Muscle layer of colon (tissue), 2 donors: ENCODE results near the gene NPM1.
"Not testable (repeated sequence)": the region's sequence is repeated elsewhere in the genome, so short reads cannot be mapped to it uniquely, and the experiment has no call there.

ENCODE experiments used
- H3K27ac ChIP-seq: one replicate; pipeline ENCODE4 v1.7.0; 2013; ENCODE audit warnings: low read depth, mild to moderate bottlenecking, low read length, moderate library complexity
- H3K27me3 ChIP-seq, 2 donors: one replicate each; pipeline ENCODE4 v1.7.0; 2013; ENCODE audit warnings: low read length in 2 of 2, mild to moderate bottlenecking in 2 of 2; ENCODE audit not compliant: insufficient read depth in 2 of 2, control insufficient read depth in 1 of 2
- H3K36me3 ChIP-seq: one replicate; pipeline ENCODE4 v1.7.0; 2013; ENCODE audit warnings: mild to moderate bottlenecking, low read length; ENCODE audit not compliant: insufficient read depth
- H3K4me1 ChIP-seq: one replicate; pipeline ENCODE4 v1.7.0; 2013; ENCODE audit warnings: mild to moderate bottlenecking, low read length; ENCODE audit not compliant: insufficient read depth
- H3K4me3 ChIP-seq, 2 donors: one replicate each; pipeline ENCODE4 v1.7.0; 2013; ENCODE audit warnings: low read length in 2 of 2, low read depth in 1 of 2, mild to moderate bottlenecking in 1 of 2, moderate library complexity in 1 of 2
- H3K9ac ChIP-seq: one replicate; pipeline ENCODE4 v1.7.0; 2013; ENCODE audit warnings: low read length
- H3K9me3 ChIP-seq: one replicate; pipeline ENCODE4 v1.7.0; 2013; ENCODE audit warnings: mild to moderate bottlenecking, low read length
- donor health status: abdominal sarcoma.
- donor health status: Adenocarcinoma of cecum.

The NPM1 gene, protein sequence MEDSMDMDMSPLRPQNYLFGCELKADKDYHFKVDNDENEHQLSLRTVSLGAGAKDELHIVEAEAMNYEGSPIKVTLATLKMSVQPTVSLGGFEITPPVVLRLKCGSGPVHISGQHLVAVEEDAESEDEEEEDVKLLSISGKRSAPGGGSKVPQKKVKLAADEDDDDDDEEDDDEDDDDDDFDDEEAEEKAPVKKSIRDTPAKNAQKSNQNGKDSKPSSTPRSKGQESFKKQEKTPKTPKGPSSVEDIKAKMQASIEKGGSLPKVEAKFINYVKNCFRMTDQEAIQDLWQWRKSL

DNA sequence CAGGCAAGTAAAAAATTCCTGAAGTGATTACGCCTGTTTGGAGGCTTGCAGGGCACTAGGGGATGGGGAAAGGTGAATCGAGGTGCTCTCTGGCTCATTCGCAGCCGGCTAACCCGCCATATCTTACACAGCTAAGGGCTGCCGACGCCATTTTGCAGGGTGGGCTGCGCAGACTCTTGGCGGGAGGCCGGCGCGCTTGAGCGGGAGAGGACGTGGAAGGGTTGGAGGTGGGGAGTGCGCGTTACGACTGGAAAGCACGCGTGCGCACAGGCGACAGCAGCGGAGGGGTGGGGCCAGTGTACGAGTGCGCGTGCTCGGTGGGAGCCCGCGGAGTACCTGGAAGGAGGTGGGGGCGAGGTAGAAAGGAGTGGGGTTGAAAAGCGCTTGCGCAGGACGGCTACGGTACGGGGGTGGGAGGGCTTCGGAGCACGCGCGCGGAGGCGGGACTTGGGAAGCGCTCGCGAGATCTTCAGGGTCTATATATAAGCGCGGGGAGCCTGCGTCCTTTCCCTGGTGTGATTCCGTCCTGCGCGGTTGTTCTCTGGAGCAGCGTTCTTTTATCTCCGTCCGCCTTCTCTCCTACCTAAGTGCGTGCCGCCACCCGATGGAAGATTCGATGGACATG lies at the start of gene NPM1:
Gene NPM1, plus strand, starts transcription at position 505 of the 625 bp plus-strand sequence. Its CDS starts 100 bp downstream, at position 605.
- peak within 1 kb of the TSS; percentile 71 for H3K27ac ChIP-seq
- H3K27me3 ChIP-seq: no peaks in the 10 kb centered on the region
- H3K9ac ChIP-seq: peak within 1 kb of the TSS; percentile 85
- no peaks in the 10 kb centered on the region for H3K9me3 ChIP-seq
- H3K36me3 ChIP-seq: peaks cover 11% of the 10 kb centered on the region
- H3K4me3 ChIP-seq: peak within 1 kb of the TSS; percentile 47 to 94
- H3K4me1 ChIP-seq: peaks cover 13% of the 10 kb centered on the region

DNA sequence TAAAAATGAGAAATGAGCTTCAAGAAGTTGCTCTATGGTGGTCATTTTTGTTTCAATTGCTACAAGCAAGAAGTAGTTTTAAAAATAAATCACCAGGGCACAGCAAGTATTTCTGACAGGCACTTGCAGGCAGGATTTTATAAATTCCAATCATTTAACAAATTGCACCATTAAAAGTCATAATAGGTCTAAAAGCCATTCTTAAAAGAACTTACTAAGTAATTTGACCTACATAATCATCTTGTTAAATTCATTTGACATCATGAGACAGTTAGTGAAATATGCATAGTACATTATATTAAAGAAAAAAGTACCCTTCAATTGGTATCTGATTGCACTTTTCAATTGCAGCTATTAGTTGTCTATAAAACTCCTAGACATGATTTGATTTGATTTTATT lies 47.6 kb upstream of the NPM1 start:
- H3K9ac ChIP-seq: no peak overlapping the region
- H3K27me3 ChIP-seq: peaks cover 3 to 9% of the 10 kb centered on the region in 2 donors

DNA sequence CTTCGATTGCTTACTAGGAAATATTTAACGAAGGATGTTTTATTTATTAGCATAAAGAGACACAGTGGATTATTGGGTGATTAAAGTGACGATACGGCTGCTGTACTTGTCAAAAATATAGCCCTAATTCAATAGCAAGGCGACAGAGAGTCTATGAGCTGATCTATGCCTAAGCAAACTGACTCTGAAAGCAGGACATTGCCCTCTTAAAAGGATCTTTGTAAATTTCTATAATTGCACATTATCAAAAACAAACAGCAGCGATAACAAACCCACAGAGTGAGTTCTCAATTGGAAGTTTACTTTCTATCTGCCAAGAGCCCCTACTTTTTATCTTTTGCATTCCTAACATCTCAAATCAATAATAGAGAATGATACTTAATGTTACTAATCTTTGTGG lies 47.2 kb upstream of the NPM1 start:
- Histone ChIP-seq H3K27ac (no peak overlapping the region), H3K4me3 (no peak overlapping the region), H3K4me1 (peaks cover 6% of the 10 kb centered on the region), H3K9me3 (no peaks in the 10 kb centered on the region), H3K27me3 (peaks cover 3 to 5% of the 10 kb centered on the region in 2 donors), H3K9ac (no peak overlapping the region), H3K36me3 (no peaks in the 10 kb centered on the region)

More for the DNA sequence above, 47.6 kb upstream of the NPM1 start:
- peaks cover 6% of the 10 kb centered on the region for H3K4me1 ChIP-seq
- no peaks in the 10 kb centered on the region for H3K9me3 ChIP-seq
- no peaks in the 10 kb centered on the region for H3K36me3 ChIP-seq
- H3K27ac ChIP-seq: no peak overlapping the region
- no peak overlapping the region for H3K4me3 ChIP-seq

DNA sequence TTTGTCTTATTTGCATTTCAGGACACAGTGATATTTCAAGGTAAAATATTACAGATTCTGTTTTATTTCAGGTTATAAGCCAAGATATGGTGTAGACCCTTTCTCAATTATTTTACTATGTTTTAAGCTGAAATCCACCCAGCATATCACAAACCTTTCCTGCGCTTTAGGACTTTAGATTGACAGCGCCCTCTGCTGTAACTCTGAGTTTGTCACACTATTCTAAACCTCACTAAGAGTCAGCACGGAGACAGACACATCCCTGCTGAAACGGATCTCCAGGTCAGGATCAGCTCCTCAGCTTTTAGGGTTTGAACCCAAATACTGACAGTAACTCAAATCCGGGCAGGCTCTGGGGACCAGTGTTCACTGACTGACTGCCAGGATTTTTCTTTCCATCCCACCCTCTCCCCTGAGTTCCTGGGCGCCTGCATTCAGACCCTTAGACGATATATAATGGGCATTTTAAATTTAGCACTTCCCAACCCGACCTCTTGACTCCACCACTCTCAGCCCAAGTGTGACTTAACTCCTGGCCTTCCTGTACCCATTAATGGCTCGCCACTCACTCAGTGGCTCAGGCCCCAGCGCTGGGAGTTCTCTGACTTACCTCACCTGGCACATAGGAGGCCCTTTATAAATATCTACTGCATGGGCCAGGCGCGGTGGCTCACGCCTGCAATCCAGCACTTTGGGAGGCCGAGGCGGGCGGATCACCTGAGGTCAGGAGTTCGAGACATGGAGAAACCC lies 45.1 kb upstream of the NPM1 start:
- Histone ChIP-seq H3K36me3 (no peaks in the 10 kb centered on the region), H3K27ac (no peak overlapping the region), H3K4me3 (no peak overlapping the region), H3K4me1 (no peaks in the 10 kb centered on the region), H3K9ac (no peak overlapping the region), H3K27me3 (peaks cover 0 to 3% of the 10 kb centered on the region in 2 donors), H3K9me3 (no peaks in the 10 kb centered on the region)

DNA sequence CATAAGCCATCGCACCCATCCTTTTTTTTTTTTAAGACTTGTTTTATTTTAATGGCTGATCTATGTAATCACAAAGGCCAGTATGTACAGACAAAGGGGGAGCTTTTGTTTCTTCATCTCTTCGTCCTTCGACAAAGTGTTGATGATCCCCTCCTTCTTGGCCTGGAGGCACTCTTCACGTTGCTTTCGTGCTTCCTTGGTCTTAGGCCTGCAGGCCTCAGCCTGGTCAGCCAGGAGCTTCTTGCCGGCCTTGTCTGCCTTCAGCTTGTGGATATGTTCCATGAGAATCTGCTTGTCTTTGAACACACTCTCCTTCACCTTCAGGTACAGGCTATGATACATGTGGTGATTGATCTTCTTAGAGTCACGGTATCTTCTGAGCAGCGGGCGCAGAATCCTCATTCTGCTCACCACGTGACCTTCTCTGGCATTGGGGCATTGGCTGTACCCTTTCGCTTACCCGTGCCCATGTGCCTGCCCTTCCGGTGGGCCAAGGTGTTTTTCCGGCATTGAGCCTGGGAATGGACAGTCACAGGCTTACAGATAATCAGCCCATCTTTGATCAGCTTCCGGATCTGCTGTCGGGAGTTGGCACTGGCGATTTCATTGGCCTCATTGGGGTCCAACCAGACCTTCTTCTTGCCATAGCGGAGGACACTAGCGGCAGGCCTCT lies 42.6 kb upstream of the NPM1 start:
- Histone ChIP-seq H3K27me3 (peaks cover 0 to 3% of the 10 kb centered on the region in 2 donors), H3K4me3 (no peak overlapping the region), H3K36me3 (no peaks in the 10 kb centered on the region), H3K4me1 (no peaks in the 10 kb centered on the region), H3K27ac (no peak overlapping the region), H3K9me3 (no peaks in the 10 kb centered on the region), H3K9ac (no peak overlapping the region)

DNA sequence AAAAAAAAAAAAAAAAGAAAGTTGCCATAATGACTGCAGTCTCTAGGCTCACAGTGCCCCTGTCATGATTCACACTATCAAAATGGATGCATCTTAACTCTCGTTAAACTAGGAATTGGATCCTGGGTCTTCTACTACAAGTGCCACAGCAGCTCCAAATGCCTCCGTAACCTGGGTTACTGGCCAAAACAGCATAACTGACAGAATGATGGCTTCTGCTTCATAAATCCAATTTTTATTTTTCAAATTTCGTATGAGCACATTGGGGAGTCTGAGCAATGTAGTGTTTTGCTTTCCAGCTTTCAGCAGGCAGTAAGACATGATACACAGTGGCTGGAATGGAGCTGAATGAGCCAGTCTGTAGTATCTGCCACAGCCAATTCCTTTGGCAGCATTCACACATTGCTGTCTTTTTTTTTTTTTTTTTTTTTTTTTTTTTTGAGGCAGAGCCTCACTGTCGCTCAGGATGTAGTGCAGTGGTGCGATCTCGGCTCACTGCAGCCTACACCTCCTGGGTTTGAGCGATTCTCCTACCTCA lies 36.0 kb upstream of the NPM1 start:
- Histone ChIP-seq H3K4me1 (no peaks in the 10 kb centered on the region), H3K9me3 (no peaks in the 10 kb centered on the region), H3K4me3 (no peak overlapping the region), H3K36me3 (no peaks in the 10 kb centered on the region), H3K27ac (no peak overlapping the region), H3K9ac (no peak overlapping the region), H3K27me3 (no peaks in the 10 kb centered on the region)

DNA sequence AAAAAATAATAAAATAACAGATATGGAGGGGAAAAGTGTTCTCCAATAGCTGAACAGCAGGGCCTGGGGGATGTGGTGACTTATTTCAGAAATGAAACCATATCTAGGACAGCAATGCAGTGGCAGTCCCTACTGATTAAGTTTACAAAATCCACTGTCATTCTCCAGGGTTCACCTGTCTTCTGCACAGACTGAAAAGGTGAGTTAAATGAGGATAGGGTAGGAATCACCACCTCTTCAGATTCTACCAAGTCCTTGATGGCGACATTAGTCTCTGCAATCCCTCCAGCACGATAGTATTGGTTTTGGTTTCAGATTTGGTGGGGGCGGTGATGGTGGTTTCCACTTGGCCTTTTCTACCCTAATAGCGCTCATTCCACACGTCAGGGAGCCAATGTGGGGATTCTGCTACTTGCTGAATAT lies 32.3 kb upstream of the NPM1 start:
- no peak overlapping the region for H3K4me3 ChIP-seq
- H3K9ac ChIP-seq: no peak overlapping the region

DNA sequence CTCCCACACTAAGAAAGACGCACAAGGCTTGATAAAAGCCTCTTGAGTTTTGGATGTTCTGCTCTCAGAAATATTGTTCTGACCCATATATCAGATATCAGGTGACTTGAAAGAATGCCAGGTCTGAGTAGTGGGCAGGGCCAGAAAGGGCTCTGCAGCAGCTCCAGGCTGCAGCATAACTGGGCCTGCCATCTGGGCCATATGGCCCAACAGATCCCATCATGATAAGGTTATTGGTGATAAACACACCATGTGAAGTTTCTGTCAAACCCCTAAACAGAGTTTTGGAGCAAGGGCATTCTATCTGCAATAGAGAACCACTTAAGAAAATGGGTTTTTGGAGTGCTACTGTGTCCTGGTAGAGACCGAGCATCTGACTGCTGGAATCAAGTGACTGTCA lies 29.8 kb upstream of the NPM1 start:
- no peaks in the 10 kb centered on the region for H3K9me3 ChIP-seq
- H3K27me3 ChIP-seq: no peaks in the 10 kb centered on the region
- H3K27ac ChIP-seq: no peak overlapping the region
- no peak overlapping the region for H3K9ac ChIP-seq
- H3K4me1 ChIP-seq: no peaks in the 10 kb centered on the region
- H3K4me3 ChIP-seq: no peak overlapping the region
- H3K36me3 ChIP-seq: no peaks in the 10 kb centered on the region

More for the DNA sequence above, 32.3 kb upstream of the NPM1 start:
- Histone ChIP-seq H3K27me3 (no peaks in the 10 kb centered on the region), H3K9me3 (no peaks in the 10 kb centered on the region), H3K4me1 (no peaks in the 10 kb centered on the region), H3K36me3 (no peaks in the 10 kb centered on the region), H3K27ac (no peak overlapping the region)

DNA sequence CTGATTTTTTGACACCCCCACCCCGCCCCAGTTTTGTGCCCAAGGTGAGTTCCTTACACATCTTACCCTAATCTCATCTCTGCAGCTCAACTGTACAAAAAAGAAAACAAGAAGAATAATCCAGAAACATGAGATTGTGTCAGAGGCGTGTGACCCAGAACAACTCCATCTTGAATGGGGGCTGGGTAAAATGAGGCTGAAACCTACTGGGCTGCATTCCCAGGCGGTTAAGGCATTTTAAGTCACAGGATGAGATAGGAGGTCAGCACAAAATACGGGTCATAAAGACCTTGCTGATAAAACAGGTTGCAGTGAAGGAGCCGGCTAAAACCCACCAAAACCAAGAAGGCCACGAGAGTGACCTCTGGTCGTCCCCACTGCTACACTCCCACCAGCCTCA lies 26.5 kb upstream of the NPM1 start:
- not testable (repeated sequence) for H3K9ac ChIP-seq, H3K27ac ChIP-seq, H3K9me3 ChIP-seq, H3K27me3 ChIP-seq, H3K4me1 ChIP-seq, H3K36me3 ChIP-seq, H3K4me3 ChIP-seq

DNA sequence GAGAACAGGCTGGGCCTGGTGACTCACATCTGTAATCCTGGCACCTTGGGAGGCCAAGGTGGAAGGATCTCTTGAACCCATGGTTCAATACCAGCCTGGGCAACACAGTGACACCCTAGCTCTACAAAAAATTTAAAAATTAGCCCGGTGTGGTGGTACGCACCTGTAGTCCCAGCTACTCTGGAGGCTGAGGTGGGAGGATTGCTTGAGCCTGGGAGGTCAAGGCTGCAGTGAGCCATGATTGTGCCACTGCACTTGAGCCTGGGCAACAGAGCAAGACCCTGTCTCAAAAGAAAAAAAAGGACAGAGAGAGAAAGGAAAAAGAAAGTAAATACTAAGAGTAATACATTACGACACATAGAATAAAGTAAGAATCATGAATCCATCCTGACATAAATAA lies 24.4 kb upstream of the NPM1 start:
- not testable (repeated sequence) for H3K9me3 ChIP-seq, H3K4me1 ChIP-seq, H3K27ac ChIP-seq, H3K36me3 ChIP-seq, H3K9ac ChIP-seq, H3K27me3 ChIP-seq, H3K4me3 ChIP-seq

DNA sequence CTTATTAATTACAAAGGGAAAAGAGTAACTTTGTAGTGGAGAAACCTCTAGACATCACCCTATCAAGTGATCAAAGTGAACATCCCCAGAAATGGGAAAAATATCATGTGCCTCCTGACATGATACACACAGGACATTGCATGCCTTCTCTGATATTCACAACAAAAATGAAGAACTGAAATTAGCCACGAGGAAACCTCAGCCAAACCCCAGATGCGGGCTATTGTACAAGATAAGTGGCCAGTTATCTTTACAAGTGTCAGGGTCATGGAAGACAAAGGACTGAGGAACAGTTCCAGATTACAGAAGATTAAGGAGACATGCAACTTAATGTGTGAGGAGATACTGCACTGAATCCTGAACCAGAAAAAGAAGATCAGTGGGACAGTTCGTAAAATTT lies 23.8 kb upstream of the NPM1 start:
- no peak overlapping the region for H3K4me3 ChIP-seq
- no peaks in the 10 kb centered on the region for H3K27me3 ChIP-seq
- H3K36me3 ChIP-seq: no peaks in the 10 kb centered on the region
- no peaks in the 10 kb centered on the region for H3K9me3 ChIP-seq
- no peaks in the 10 kb centered on the region for H3K4me1 ChIP-seq
- no peak overlapping the region for H3K9ac ChIP-seq
- no peak overlapping the region for H3K27ac ChIP-seq
